Astrocyte (in vitro differentiated cells and primary cell): Measurements from ENCODE around the gene ANKRD52.

ENCODE experiments used
- CTCF ChIP-seq: IDR thresholded peaks from 2 replicates; pipeline ENCODE4 v1.5.1; 2011; ENCODE audit warnings: low read depth, mild to moderate bottlenecking, inconsistent platforms, low read length, moderate library complexity; ENCODE audit not compliant: insufficient read depth
- EZH2 ChIP-seq: IDR thresholded peaks from 2 replicates; pipeline ENCODE4 v1.6.1; 2012; ENCODE audit warnings: mild to moderate bottlenecking, low read length, inconsistent platforms; ENCODE audit not compliant: insufficient read depth

GRCh38 chr12:56224102-56224701 is 34.0 kb downstream of the ANKRD52 start, which contains the start of gene NABP2:
- TF ChIP-seq CTCF (peak; percentile 73), EZH2 (no peak)
